DOHH2 (cell line): ENCODE data around the gene PINLYP.

Experiments used
- H3F3A ChIP-seq: fragments of 200-600 bp; sonication (generic), shearing (Covaris generic); 2 replicates; pipeline ENCODE4 v1.6.0; 2016; ENCODE audit warnings: antibody characterized with exemption, mild to moderate bottlenecking; ENCODE audit not compliant: control insufficient read depth, insufficient read depth
- H3K27ac ChIP-seq: fragments of 200-600 bp; sonication (generic); 2 replicates; pipeline ENCODE4 v1.5.1; 2014; ENCODE audit warnings: low read depth, mild to moderate bottlenecking, low read length, moderate library complexity
- H3K27me3 ChIP-seq: fragments of 200-600 bp; sonication (generic); 2 replicates; pipeline ENCODE4 v1.6.1; 2014; ENCODE audit warnings: mild to moderate bottlenecking, low read length, mixed read lengths; ENCODE audit not compliant: control insufficient read depth
- H3K36me3 ChIP-seq: fragments of 200-600 bp; sonication (generic); 2 replicates; pipeline ENCODE4 v1.6.1; 2014; ENCODE audit warnings: mild to moderate bottlenecking, low read length, moderate library complexity, mixed read lengths; ENCODE audit not compliant: control insufficient read depth
- H3K4me1 ChIP-seq: fragments of 200-600 bp; sonication (generic); 2 replicates; pipeline ENCODE4 v1.6.1; 2014; ENCODE audit warnings: mild to moderate bottlenecking, low read length, mixed read lengths; ENCODE audit not compliant: control insufficient read depth
- H3K4me2 ChIP-seq: fragments of 200-600 bp; sonication (generic); 2 replicates; pipeline ENCODE4 v1.6.0; 2014; ENCODE audit warnings: mild to moderate bottlenecking, low read length, moderate library complexity
- H3K4me3 ChIP-seq: fragments of 200-600 bp; sonication (generic); 2 replicates; pipeline ENCODE4 v1.5.1; 2014; ENCODE audit warnings: mild to moderate bottlenecking, low read length, mixed read lengths
- H3K79me2 ChIP-seq: fragments of 200-600 bp; sonication (generic); 2 replicates; pipeline ENCODE4 v1.6.1; 2014; ENCODE audit warnings: mild to moderate bottlenecking, low read length, mixed read lengths; ENCODE audit not compliant: control insufficient read depth
- H3K9me2 ChIP-seq: fragments of 200-600 bp; sonication (generic); replicated peaks from 2 replicates; pipeline ENCODE4 v1.6.1; 2014; ENCODE audit warnings: mild to moderate bottlenecking, low read length, mixed read lengths; ENCODE audit not compliant: control insufficient read depth
- H3K9me3 ChIP-seq: fragments of 200-600 bp; sonication (generic); 2 replicates; pipeline ENCODE4 v1.6.1; 2014; ENCODE audit warnings: antibody characterized with exemption, low read length, mixed read lengths; ENCODE audit not compliant: control insufficient read depth, insufficient read depth
- H4K20me1 ChIP-seq: fragments of 200-600 bp; sonication (generic); 2 replicates; pipeline ENCODE4 v1.6.0; 2014; ENCODE audit warnings: low read depth, mild to moderate bottlenecking, antibody characterized with exemption, low read length, moderate library complexity; ENCODE audit not compliant: control insufficient read depth, insufficient read depth
- EZH2phosphoT487 ChIP-seq: fragments of 200-600 bp; sonication (generic); IDR thresholded peaks from 2 replicates; pipeline ENCODE4 v1.6.1; 2017; ENCODE audit warnings: borderline replicate concordance, mild to moderate bottlenecking, antibody characterized with exemption, low read length, moderate library complexity, mixed read lengths
- TF ChIP-seq, protein P1 (sequence below): fragments of 200-600 bp; sonication (generic); IDR thresholded peaks from one replicate; pipeline ENCODE4 v1.5.1; 2014; ENCODE audit warnings: antibody characterized with exemption, mild to moderate bottlenecking, low read depth, low read length; ENCODE audit not compliant: poor library complexity, severe bottlenecking

The PINLYP gene

DNA sequence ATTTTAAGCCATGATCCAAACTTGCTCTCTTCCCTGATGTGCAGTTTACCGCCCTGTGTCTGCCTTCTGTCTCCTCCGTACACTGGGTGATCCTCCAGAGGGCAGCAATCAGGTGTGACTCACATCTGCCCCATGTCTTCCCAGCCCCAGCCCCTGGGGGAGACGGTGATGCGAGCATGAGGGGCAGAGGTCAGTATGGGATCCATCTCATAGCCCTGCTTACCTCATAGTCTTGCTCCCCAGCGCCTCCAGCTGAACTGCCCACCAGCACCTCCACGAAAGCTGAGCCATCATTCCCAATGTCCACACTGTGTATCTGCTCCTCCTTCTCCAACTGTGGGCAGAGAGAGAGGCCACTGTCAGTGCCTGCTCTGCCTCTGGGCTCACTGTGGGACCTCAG is 14.9 kb upstream of the PINLYP start:
- Histone ChIP-seq H3K27ac (no peak overlapping the region), H3K79me2 (peaks cover 10% of the 10 kb centered on the region), H3K9me3 (no peaks in the 10 kb centered on the region), H3K9me2 (no peaks in the 10 kb centered on the region), H3F3A (no peaks in the 10 kb centered on the region; the same call in 1 of the 2 replicates), H4K20me1 (no peaks in the 10 kb centered on the region), H3K36me3 (peaks cover 37% of the 10 kb centered on the region), H3K4me3 (no peak overlapping the region), H3K27me3 (no peaks in the 10 kb centered on the region), H3K4me2 (no peak overlapping the region), H3K4me1 (peaks cover 24% of the 10 kb centered on the region)
- TF ChIP-seq, protein P1, sequence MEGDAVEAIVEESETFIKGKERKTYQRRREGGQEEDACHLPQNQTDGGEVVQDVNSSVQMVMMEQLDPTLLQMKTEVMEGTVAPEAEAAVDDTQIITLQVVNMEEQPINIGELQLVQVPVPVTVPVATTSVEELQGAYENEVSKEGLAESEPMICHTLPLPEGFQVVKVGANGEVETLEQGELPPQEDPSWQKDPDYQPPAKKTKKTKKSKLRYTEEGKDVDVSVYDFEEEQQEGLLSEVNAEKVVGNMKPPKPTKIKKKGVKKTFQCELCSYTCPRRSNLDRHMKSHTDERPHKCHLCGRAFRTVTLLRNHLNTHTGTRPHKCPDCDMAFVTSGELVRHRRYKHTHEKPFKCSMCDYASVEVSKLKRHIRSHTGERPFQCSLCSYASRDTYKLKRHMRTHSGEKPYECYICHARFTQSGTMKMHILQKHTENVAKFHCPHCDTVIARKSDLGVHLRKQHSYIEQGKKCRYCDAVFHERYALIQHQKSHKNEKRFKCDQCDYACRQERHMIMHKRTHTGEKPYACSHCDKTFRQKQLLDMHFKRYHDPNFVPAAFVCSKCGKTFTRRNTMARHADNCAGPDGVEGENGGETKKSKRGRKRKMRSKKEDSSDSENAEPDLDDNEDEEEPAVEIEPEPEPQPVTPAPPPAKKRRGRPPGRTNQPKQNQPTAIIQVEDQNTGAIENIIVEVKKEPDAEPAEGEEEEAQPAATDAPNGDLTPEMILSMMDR: peak; percentile 12
- TF ChIP-seq EZH2phosphoT487: no peak

DNA sequence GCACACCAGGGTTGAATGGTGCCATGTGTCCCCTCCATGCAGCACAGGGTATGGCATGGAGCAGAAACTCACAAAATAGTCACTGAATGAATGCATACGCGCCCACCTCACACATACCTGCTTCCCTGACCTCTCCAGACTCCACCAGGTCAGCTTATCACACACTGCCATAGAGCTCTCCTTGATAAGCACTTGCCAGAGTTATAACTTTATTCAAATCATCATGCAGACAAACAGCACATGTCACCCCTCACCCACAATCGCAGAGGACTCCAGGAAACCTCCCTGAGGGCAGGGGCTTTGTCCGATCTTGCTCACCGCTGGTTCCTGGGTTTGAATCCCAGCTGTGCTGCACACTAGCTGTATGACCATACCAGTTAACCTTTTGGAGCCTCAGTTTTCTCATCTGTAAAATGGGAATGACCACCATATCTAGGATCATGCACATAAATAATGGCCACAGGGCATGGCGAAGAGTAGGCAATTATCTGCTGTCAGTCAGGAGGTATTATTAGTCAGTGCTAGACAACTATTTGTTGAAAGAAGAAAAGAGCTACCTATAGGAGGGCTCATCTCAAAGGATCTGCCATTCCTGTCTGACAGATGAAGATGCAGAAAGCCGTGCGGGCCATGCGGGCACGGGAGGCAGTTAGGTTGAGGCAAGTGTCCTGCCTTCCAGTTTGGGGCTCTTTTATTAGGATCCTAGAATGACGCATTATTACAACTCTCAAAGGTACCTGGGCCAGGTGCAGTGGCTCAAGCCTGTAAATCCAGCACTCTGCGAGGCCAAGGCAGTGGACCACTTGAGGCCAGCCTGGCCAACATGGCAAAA is 14.2 kb upstream of the PINLYP start:
- Histone ChIP-seq H3K27me3 (no peaks in the 10 kb centered on the region), H3K27ac (no peak overlapping the region), H3F3A (no peaks in the 10 kb centered on the region; the same call in 1 of the 2 replicates), H4K20me1 (no peaks in the 10 kb centered on the region), H3K4me1 (peaks cover 24% of the 10 kb centered on the region), H3K4me3 (no peak overlapping the region), H3K36me3 (peaks cover 34% of the 10 kb centered on the region), H3K79me2 (peaks cover 10% of the 10 kb centered on the region), H3K9me3 (no peaks in the 10 kb centered on the region), H3K4me2 (no peak overlapping the region), H3K9me2 (no peaks in the 10 kb centered on the region)
- no peak for TF ChIP-seq EZH2phosphoT487
- TF ChIP-seq, protein P1: no peak

DNA sequence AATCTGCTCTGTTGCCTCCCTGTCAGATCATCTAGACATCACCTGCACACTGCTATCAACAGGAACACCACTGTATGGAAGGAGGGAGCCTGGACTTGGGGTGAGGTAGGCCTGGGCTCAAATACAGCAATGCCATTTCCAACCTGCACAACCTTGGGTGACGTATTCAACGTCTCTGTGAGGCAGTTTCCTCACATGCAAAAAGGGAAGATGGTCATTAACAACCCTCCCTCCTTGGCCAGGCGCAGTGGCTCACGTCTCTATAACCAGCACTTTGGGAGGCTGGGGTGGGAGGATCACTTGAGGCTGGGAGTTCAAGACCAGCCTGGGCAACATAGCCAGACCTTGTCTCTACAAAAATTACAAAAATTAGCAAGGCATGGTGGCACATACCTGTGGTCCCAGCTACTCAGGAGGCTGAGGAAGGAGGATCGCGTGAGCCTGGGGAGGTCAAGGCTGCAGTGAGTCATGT is 13.3 kb upstream of the PINLYP start:
- Histone ChIP-seq H3F3A (no peaks in the 10 kb centered on the region; the same call in 1 of the 2 replicates), H3K27ac (peak overlapping the region; percentile 41), H3K4me2 (peak overlapping the region; percentile 36), H3K9me2 (no peaks in the 10 kb centered on the region), H4K20me1 (no peaks in the 10 kb centered on the region), H3K4me3 (no peak overlapping the region), H3K36me3 (peaks cover 34% of the 10 kb centered on the region), H3K79me2 (peaks cover 10% of the 10 kb centered on the region), H3K9me3 (no peaks in the 10 kb centered on the region), H3K4me1 (peaks cover 24% of the 10 kb centered on the region), H3K27me3 (no peaks in the 10 kb centered on the region)
- TF ChIP-seq, protein P1: no peak
- TF ChIP-seq EZH2phosphoT487: no peak
